CD4-positive, CD25-positive, alpha-beta regulatory T cell (primary cell): ENCODE data around the gene ATG13. TPM values are rescaled to one million over a fixed set of nuclear protein-coding genes. Genes with fewer than 3 reads are reported as not detected.

Experiments used
- ATAC-seq, 2 donors: fragments of 150-1000 bp; cut with Tn5 transposase; one replicate each; pipeline ENCODE4 v1.10.0; 2021; ENCODE audit warnings: low read depth in 2 of 2, moderate number of reproducible peaks in 2 of 2, moderate library complexity in 1 of 2
- DNase-seq, 3 donors: peaks; one replicate each; pipeline versions ENCODE4 v3.0.0 to v3.0.0-alpha.2; 2012 to 2022; ENCODE audit warnings: mixed read lengths in 1 of 3
- H3K27ac ChIP-seq: one replicate; pipeline ENCODE4 v1.7.0; 2013; ENCODE audit warnings: mild to moderate bottlenecking, low read length; ENCODE audit not compliant: insufficient read depth, poor library complexity, severe bottlenecking
- H3K27me3 ChIP-seq: one replicate; pipeline ENCODE4 v1.7.0; 2013; ENCODE audit warnings: low read length; ENCODE audit not compliant: control insufficient read depth, insufficient read depth
- H3K36me3 ChIP-seq: one replicate; pipeline ENCODE4 v1.7.0; 2013; ENCODE audit warnings: mild to moderate bottlenecking, low read length, moderate library complexity; ENCODE audit not compliant: control insufficient read depth, insufficient read depth
- H3K4me1 ChIP-seq: 2 replicates; pipeline ENCODE4 v1.7.0; 2013; ENCODE audit warnings: mild to moderate bottlenecking, low read length; ENCODE audit not compliant: insufficient read depth, control insufficient read depth, poor library complexity, severe bottlenecking
- H3K4me3 ChIP-seq: one replicate; pipeline ENCODE4 v1.7.0; 2013; ENCODE audit warnings: low read depth, mild to moderate bottlenecking, low read length, moderate library complexity
- H3K9me3 ChIP-seq, 2 experiments: 1 replicate in 1 of 2; 2 replicates in 1 of 2; pipeline ENCODE4 v1.7.0; 2013; ENCODE audit warnings: low read length in 2 of 2, mild to moderate bottlenecking in 1 of 2, moderate library complexity in 1 of 2; ENCODE audit not compliant: control insufficient read depth in 2 of 2
- H3K27ac Mint-ChIP-seq, 3 donors: one replicate each; pipeline ENCODE4 v1.8.0; 2020 to 2022; ENCODE audit warnings: mild to moderate bottlenecking in 3 of 3, mixed read lengths in 3 of 3, moderate library complexity in 2 of 3
- H3K27me3 Mint-ChIP-seq: one replicate; pipeline ENCODE4 v1.8.0; 2022; ENCODE audit warnings: mild to moderate bottlenecking, mixed read lengths
- H3K36me3 Mint-ChIP-seq: one replicate; pipeline ENCODE4 v1.8.0; 2020; ENCODE audit warnings: mixed read lengths
- H3K4me1 Mint-ChIP-seq, 4 donors: one replicate each; pipeline ENCODE4 v1.8.0; 2020 to 2022; ENCODE audit warnings: mixed read lengths in 4 of 4, mild to moderate bottlenecking in 1 of 4
- H3K4me3 Mint-ChIP-seq, 4 donors: one replicate each; pipeline ENCODE4 v1.8.0; 2020 to 2022; ENCODE audit warnings: mild to moderate bottlenecking in 4 of 4, mixed read lengths in 4 of 4, moderate library complexity in 3 of 4
- H3K9me3 Mint-ChIP-seq, 7 donors: one replicate each; pipeline ENCODE4 v1.8.0; 2020 to 2022; ENCODE audit warnings: mixed read lengths in 7 of 7, mild to moderate bottlenecking in 3 of 7, moderate library complexity in 2 of 7
- polyA plus RNA-seq, 4 donors: library from polyadenylated mRNA; unstranded; fragments of 300-500 nt; fragmentation: Illumina TruSeq; gene quantifications; one replicate each; pipeline ENCODE4 v1.2.3, GENCODE V29; 2021
- total RNA-seq: library from RNA; stranded (reverse); gene quantifications from one replicate; pipeline ENCODE4 v1.2.3, GENCODE V29; 2022

The ATG13 gene
- total and polyA plus RNA-seq, 5 donors from 2014 or later, result 69.0 to 135 (median 77.1) TPM

DNA sequence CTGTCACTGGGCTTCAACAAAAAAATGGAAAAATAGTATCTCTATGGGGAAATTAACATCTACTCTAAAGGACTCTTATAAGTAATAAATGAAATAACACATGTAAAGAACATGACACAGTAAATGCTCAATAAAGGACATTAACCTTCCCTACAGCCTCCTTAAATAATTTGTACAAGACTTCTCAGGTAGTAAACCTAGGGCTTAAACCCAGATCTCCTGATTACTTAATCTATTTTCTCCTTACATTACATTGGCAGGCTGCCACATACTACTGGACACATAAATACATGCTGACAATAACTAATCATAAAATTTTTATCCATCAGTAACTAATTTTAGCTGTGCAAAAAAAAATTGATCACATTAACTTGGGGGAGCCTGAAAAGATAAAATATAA, 28.4 kb upstream of the ATG13 start:
- peaks cover 19% of the 10 kb centered on the region for H3K36me3 Mint-ChIP-seq
- H3K4me3 ChIP-seq, result peak overlapping the region; percentile 4
- ATAC-seq (no peak), DNase-seq (no peak)
- H3K4me1 Mint-ChIP-seq, result peaks cover 32 to 65% (median 49%) of the 10 kb centered on the region in 4 donors
- no peaks in the 10 kb centered on the region for H3K27me3 Mint-ChIP-seq
- peaks cover 4% of the 10 kb centered on the region for H3K36me3 ChIP-seq
- no peak overlapping the region for H3K27ac ChIP-seq
- peaks cover 35% of the 10 kb centered on the region for H3K4me1 ChIP-seq
- no peaks in the 10 kb centered on the region for H3K9me3 ChIP-seq
- no peaks in the 10 kb centered on the region for H3K9me3 Mint-ChIP-seq
- no peaks in the 10 kb centered on the region for H3K27me3 ChIP-seq
- H3K4me3 Mint-ChIP-seq, result peak overlapping the region in 3 of 4 donors; percentile 4 to 53 (median 23)
- peak overlapping the region in 1 of 3 donors; percentile 40 for H3K27ac Mint-ChIP-seq

GRCh38 chr11:46590740-46591605, 26.4 kb upstream of the ATG13 start:
- peak overlapping the region; percentile 44 to 72 (median 56) for H3K4me3 Mint-ChIP-seq
- peaks cover 19% of the 10 kb centered on the region for H3K36me3 Mint-ChIP-seq
- peak overlapping the region in 2 of 3 donors; percentile 11 to 23 for H3K27ac Mint-ChIP-seq
- H3K4me1 Mint-ChIP-seq, result peaks cover 33 to 69% (median 54%) of the 10 kb centered on the region in 4 donors
- peaks cover 35% of the 10 kb centered on the region for H3K4me1 ChIP-seq
- H3K9me3 Mint-ChIP-seq, result no peaks in the 10 kb centered on the region
- H3K4me3 ChIP-seq, result peak overlapping the region; percentile 24
- DNase-seq (no peak), ATAC-seq (no peak)
- no peaks in the 10 kb centered on the region for H3K9me3 ChIP-seq
- H3K27me3 Mint-ChIP-seq, result no peaks in the 10 kb centered on the region
- no peak overlapping the region for H3K27ac ChIP-seq
- no peaks in the 10 kb centered on the region for H3K27me3 ChIP-seq
- H3K36me3 ChIP-seq, result peaks cover 4% of the 10 kb centered on the region

DNA sequence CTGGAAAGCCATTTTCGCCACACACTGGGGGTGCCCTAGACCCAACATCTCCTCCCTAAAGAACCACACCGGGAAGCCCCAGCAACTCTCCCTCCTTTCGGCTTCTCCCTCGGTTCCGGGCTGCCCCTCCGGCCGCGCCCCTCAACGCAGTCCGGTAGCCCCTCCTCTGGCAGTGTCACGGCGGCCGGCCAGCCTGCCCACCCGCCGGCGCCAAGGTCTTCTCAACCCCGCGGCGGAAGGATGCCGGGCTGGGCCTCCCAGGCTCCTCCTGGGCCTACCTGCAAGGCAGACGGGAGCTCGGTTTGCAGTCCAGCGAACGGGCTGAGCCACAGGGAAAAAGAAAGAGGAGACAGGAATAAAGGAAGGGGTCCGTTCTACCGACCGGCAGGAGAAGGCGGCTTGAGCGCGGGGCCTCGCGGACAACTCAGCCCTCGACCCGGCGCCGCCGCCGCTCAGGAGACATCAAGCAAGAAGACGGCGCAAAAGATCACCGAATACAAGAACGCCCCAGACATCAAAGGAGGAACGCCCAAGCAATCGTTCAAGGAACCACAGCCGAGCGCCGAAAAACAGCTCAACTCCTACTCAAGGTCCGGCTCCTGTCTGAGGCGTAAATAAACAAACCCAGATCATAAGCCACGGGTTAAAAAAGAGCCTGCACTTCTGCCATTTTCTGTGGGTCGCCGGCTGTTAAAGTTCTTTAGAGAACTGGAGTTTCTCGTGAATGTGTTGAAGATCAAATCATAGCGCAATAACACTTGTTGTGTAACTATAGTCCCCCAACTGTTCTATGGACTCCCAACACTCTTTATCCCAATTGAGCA, 23.6 kb upstream of the ATG13 start, which contains the start of gene AMBRA1:
Gene AMBRA1 (minus strand): TSS at position 474 of the 824 bp plus-strand sequence. CDS start 45,643 bp downstream, outside the sequence.
- Histone ChIP-seq H3K36me3 (no peaks in the 10 kb centered on the region), H3K9me3 (no peaks in the 10 kb centered on the region), H3K4me3 (peak within 1 kb of the TSS; percentile 92), H3K4me1 (peaks cover 34% of the 10 kb centered on the region), H3K27ac (peak within 1 kb of the TSS; percentile 66), H3K27me3 (no peaks in the 10 kb centered on the region)
- Mint-ChIP-seq H3K4me3 (peak within 1 kb of the TSS; percentile 97 to 98 (median 98)), H3K4me1 (peaks cover 23 to 49% (median 36%) of the 10 kb centered on the region in 4 donors), H3K27me3 (no peaks in the 10 kb centered on the region), H3K9me3 (no peaks in the 10 kb centered on the region), H3K36me3 (peaks cover 12% of the 10 kb centered on the region), H3K27ac (peak within 1 kb of the TSS; percentile 88 to 98 (median 95))
- peak; percentile 67 to 94 (median 83) for DNase-seq
- peak; percentile 91 to 93 for ATAC-seq

GRCh38 chr11:46594374-46594700, 23.0 kb upstream of the ATG13 start:
- Mint-ChIP-seq H3K4me1 (peaks cover 17 to 44% (median 31%) of the 10 kb centered on the region in 4 donors), H3K27ac (peak overlapping the region; percentile 88 to 98 (median 95)), H3K27me3 (no peaks in the 10 kb centered on the region), H3K36me3 (peaks cover 6% of the 10 kb centered on the region), H3K4me3 (peak overlapping the region; percentile 97 to 98 (median 98)), H3K9me3 (no peaks in the 10 kb centered on the region)
- Histone ChIP-seq H3K36me3 (no peaks in the 10 kb centered on the region), H3K4me3 (peak overlapping the region; percentile 92), H3K9me3 (no peaks in the 10 kb centered on the region), H3K27me3 (no peaks in the 10 kb centered on the region), H3K4me1 (peaks cover 31% of the 10 kb centered on the region), H3K27ac (peak overlapping the region; percentile 66)
- ATAC-seq, result no peak
- DNase-seq, result peak in 1 of 3 donors; percentile 10

DNA sequence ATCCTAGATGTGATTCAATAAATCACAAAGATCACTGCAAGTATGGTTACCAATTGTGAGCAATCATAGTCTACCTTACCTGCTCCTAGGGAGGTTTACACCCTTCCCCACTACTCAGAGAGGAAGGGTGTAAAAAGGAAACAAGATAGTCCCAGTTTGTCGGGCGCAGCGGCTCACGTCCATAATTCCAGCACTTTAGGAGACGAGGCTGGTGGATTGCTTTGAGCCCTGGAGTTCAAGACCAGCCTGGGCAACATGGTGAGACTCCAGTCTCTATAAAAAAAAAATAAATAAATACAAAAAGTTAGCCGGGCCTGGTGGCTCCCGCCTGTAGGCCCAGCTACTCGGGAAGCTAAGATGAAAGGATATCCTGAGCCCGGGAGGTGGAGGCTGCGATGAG, 22.6 kb upstream of the ATG13 start:
- no peak overlapping the region for H3K27ac ChIP-seq
- no peak overlapping the region for H3K4me3 ChIP-seq
- no peak overlapping the region for H3K27ac Mint-ChIP-seq
- DNase-seq (no peak), ATAC-seq (no peak)
- H3K36me3 ChIP-seq, result no peaks in the 10 kb centered on the region
- H3K4me1 ChIP-seq, result peaks cover 31% of the 10 kb centered on the region
- H3K4me1 Mint-ChIP-seq, result peaks cover 16 to 39% (median 28%) of the 10 kb centered on the region in 4 donors
- H3K27me3 ChIP-seq, result no peaks in the 10 kb centered on the region
- no peaks in the 10 kb centered on the region for H3K27me3 Mint-ChIP-seq
- H3K36me3 Mint-ChIP-seq, result peaks cover 6% of the 10 kb centered on the region
- no peaks in the 10 kb centered on the region for H3K9me3 ChIP-seq
- H3K9me3 Mint-ChIP-seq, result no peaks in the 10 kb centered on the region
- peak overlapping the region in 3 of 4 donors; percentile 97 to 98 (median 98) for H3K4me3 Mint-ChIP-seq

DNA sequence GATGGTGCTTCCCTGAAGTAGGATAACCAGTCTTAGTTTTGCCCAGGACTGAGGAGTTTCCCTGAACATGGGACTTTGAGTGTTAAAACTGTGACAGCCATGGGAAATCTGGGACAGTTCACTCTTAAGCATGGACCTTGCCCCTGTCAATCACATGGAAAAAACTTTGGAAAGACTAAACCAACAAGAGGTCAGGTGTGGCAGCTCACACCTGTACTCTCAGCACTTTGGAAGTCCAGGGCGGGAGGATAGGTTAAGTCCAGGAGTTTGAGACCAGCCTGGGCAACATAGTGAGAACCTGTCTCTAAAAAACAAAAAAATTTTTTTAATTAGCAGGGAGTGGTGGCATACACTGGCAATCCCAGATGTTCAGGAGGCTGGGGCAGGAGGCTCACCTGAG, 20.2 kb upstream of the ATG13 start:
- H3K27ac ChIP-seq, result no peak overlapping the region
- H3K9me3 ChIP-seq, result no peaks in the 10 kb centered on the region
- no peak overlapping the region for H3K4me3 Mint-ChIP-seq
- H3K36me3 ChIP-seq, result no peaks in the 10 kb centered on the region
- no peak overlapping the region for H3K27ac Mint-ChIP-seq
- H3K4me1 ChIP-seq, result peaks cover 14% of the 10 kb centered on the region
- H3K36me3 Mint-ChIP-seq, result no peaks in the 10 kb centered on the region
- ATAC-seq (no peak), DNase-seq (no peak)
- H3K27me3 ChIP-seq, result no peaks in the 10 kb centered on the region
- no peaks in the 10 kb centered on the region for H3K9me3 Mint-ChIP-seq
- no peaks in the 10 kb centered on the region for H3K27me3 Mint-ChIP-seq
- no peak overlapping the region for H3K4me3 ChIP-seq
- H3K4me1 Mint-ChIP-seq, result peaks cover 8 to 24% (median 16%) of the 10 kb centered on the region in 4 donors

DNA sequence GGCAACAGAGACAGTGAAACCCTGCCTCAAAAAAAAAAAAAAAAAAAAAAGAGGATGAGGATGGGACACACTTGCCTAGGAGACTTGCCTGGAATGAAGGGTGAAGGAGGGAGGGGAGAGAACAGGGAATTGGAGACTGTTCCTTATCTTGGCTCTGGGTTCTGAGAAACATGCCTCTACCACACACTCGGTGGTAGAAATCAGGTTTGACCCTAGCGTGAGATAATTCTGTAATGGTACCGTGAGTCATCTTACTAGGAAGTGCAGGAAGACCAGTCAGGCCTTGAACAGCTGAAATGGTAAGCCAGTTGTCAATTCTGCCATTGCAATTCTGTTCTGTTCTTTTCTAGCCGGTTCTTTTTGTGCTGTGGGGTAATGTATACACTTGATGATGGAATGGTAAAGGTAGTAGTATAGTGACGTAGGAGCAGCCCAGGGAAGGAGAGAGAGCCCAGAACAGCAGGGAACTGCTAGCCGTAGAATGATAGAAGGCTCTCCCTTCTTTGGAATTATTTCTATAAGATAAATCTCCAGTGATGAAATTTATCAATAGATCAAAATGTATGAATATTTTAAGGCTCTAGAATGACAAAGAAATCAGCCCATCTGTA, 19.6 kb upstream of the ATG13 start:
- H3K9me3 Mint-ChIP-seq, result no peaks in the 10 kb centered on the region
- Histone ChIP-seq H3K4me3 (no peak overlapping the region), H3K36me3 (no peaks in the 10 kb centered on the region), H3K27ac (no peak overlapping the region), H3K27me3 (no peaks in the 10 kb centered on the region), H3K9me3 (no peaks in the 10 kb centered on the region), H3K4me1 (peaks cover 9% of the 10 kb centered on the region)
- no peaks in the 10 kb centered on the region for H3K27me3 Mint-ChIP-seq
- DNase-seq (peak in 1 of 3 donors; percentile 14), ATAC-seq (no peak)
- no peak overlapping the region for H3K27ac Mint-ChIP-seq
- H3K4me1 Mint-ChIP-seq, result peaks cover 7 to 18% (median 14%) of the 10 kb centered on the region in 4 donors
- H3K4me3 Mint-ChIP-seq, result peak overlapping the region in 1 of 4 donors; percentile 43
- H3K36me3 Mint-ChIP-seq, result no peaks in the 10 kb centered on the region
